GM21619 (cell line): Measurements from ENCODE around the gene EXTL1.

Experiments
- ATAC-seq: cut with Tn5 transposase; IDR thresholded peaks from one replicate; pipeline ENCODE4 v1.9.1; 2021; ENCODE audit not compliant: unreplicated experiment

Gene EXTL1

DNA sequence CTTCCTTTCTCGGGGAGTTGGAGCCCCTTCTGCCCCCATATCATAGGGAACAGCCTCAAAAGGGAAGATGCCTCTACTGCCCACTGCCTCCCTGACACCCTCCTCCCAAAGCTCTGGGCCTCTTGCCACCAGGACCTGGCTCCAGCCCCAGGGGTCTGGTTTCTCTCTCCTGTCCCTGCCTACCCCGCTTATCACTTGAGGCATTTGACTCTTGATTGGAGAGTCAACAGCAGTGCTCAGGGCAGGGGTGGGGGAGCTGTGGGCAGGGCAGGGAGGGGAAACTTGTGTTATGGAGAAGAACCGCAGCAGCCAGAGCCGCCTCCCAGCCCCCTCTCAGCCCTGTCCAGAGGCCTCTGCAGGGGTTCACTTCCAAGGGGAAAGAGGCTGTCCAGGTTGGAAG is 45.3 kb downstream of the EXTL1 start:
- no peak for ATAC-seq

DNA sequence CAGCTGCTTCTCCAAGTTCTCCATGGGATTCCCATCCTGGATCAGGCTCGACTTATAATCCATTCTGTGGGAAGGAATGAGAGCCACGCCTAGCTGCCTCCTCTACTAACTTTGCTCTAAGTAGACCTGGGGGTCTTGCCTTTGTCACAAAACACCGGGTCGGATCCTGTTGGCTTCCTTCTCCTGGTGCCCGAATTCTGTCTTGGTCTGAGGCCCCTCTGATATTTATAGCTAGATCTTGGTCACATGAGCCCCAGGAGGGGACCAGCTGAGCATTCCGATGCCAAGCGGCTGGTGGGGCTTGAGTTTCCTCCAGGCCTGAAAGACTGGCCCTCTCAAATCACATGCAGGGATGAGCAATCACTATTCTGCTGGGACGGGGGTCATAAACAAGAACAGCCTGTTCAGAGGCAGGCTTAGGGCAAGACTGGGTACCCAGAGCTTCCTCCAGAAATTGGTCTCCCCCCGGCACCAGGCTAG is 45.9 kb downstream of the EXTL1 start, which contains the start of gene TRIM63:
TSS of gene TRIM63 (minus strand) at position 199 of the 480 bp plus-strand sequence. CDS start at position 63, 136 bp downstream.
- ATAC-seq = no peak

DNA sequence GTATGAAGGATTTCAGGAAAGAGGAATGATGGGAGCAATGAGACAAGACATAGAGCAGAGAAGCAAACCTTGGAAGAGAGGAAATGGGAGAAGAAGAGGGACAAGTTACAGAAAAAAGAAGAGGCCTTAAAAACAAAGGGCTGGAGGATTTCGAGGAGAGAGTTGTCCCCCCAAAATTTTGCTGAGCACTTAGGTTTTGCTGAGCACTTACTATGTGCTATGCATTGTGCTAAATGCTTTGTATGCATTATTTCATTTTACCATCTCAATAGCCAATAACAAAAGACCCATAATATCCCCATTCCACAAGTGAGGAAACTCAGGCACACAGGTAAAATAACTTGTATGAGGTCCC is 48.3 kb downstream of the EXTL1 start:
- ATAC-seq = no peak

DNA sequence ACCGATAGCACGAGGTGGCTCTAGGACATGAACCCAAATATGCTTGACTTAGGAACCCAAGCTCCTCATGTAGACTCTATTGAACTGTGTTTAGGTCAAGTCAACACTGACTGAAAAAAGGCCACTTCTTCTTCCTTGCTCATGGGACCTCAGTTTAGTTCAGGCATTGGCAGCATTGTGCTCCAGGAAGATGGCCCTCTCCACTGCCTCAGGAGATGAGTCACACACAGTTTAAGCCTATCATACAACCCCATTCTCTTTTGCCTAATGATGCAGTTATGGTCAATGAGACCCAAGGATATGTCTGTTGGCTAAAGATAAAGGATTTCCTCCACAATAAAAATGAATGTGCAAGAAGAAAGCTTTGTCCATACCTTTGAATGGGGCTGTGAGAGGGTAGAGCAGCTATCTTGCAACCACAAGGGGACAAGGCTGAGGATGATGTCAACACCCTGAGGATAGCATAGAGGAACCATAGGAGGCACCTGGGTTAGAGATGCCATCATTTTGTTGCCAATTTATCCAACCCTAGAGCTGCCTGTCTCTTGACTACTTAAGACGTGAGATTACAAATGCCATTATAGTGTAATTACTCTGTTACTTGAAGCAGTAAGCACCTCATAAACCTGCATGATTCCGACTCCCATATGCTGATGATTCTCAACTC is 48.9 kb downstream of the EXTL1 start:
- ATAC-seq = no peak

DNA sequence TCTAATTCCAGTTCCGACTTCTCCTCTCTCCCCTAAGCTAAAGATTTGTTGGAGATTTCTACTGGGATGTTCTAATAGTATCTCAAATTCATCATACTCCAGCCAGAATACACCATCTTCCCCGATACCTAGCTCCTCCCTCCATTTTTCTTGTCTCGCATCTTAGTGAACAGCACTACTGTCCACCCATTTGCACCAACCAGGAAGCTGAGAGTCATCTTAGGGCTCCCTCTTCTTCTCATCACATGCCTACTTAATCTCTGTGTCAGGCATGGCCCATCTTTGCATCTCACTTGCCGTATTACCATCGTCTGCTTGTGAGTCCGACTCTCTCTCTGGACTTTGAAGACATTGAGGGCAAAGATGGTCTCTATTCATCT is 49.4 kb downstream of the EXTL1 start:
- no peak for ATAC-seq

DNA sequence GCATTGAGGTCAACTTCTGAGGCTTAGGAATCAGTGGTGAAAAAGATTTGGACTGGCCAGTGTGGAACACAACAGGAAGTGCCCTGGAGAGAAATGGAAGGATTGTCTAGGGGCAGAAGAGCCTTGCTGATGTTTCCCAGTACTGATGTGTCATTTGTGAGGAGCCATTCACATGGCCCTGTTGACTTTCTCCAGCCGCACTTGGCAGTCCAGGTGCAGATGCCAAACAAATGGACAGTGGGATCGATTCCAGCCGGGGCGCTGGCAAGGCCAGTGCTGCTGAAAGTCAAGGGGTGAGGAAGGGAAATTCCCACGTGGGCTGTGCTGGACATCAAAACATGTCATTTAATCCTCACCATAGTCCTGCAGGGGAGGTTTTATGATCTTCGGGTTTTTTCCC is 50.7 kb downstream of the EXTL1 start:
- no peak for ATAC-seq

DNA sequence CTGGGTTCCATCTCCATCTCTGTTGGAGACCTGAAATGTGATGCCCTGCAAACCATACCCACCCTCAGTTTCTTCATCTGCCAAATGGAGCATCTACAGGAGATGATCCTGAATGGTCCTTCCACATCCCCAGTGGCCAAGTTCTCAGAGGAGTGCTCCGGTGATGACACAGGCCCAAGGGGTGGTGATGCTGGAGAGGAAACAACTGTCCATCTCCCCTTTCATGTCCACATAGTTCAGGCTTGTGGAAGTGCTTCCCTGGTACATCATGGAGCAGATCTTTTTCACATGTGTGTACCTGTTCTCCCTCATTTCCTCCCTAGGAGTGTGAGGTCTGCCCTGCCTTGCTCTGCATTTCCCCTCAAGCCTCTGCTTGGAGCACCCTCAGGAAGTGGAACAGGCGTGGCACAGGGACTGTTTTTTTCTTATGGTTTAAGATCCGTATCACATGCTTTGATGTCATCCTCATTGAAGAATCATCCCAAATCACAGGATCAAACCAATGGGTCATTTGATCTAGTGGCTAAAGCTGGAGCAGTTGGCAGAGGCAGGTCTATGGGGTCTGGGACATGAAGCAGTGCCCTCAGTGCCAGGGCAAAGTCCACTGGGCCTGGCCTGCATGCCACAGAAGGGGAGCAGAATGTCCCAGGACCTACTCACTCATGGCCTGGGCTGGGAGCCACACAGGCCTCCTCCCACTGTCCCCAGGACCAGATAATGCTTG is 54.0 kb downstream of the EXTL1 start:
- no peak for ATAC-seq

DNA sequence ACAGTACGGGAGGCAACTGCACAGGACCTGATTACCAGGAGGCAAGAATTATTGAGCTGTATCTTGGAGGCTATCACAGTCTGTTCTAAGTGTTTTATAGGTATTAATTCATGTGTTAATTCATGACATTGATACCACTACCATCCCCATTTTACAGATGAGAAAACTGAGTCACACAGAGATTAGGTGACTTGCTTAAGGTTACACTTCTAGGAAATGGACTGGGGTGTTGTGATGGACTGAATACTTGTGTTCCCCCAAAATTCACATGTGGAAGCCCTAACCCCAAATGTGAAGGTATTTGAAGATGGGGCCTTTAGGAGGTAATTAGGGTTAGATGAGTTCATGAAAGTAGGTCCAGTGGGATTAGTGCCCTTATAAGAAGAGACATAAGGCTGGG is 55.9 kb downstream of the EXTL1 start:
- ATAC-seq = no peak

DNA sequence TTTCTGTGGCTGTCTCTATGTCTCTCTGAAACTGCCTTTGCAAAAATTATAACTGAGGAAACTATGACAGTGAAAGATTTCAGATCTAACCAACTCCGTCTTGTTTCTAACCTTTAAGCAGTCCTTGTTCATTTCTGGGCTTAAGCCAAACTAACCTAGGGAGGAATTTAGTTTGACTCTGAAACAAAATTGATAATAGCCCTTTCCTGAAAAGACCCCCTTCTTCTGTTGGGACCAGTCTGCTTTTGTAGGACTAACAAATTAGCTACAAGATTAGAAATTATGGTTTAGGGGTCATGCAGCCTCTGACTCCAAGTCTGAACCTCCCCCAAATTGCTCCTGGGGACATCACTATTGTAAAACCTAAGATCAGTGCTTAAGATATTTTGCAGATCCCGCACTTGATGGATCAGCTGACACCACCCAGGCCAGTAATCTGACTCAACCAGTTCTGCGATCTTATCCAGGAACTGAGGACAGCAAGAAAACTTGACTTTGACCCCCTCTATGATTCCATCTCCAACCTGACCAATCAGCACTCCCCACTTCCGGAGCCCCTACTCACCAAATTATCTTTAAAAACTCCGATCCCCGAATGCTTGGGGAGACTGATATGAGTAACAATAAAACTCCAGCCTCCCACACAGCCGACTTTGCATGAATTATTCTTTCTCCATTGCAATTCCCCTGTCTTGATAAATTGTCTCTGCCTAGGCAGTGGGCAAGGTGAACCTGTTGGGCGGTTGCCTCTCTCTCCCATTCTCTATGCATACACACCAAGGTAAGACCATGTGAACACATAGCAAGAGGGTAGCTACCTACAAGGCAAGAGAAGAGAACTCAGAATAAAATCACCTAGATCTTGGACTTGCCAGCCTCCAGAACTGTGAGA is 57.0 kb downstream of the EXTL1 start:
- ATAC-seq = no peak

DNA sequence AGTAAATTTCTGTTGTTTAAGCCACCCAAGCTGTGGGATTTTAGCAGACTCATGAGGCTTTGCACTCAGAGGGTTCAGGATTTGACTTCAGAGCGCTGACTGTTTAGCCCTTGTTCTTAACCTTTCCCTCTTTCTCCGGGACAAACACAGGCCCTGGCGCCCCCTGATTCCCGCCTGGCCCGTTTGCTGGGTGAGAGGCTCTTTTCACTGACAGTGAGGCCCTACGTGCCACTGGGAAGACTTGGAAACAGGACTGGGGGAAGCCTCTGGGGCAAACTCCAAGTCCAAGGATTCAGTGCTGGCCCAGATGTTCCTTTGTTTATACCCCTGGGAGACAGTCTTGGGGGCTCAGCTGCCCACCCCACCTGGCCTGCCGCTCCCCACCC is 57.6 kb downstream of the EXTL1 start:
- ATAC-seq = no peak

DNA sequence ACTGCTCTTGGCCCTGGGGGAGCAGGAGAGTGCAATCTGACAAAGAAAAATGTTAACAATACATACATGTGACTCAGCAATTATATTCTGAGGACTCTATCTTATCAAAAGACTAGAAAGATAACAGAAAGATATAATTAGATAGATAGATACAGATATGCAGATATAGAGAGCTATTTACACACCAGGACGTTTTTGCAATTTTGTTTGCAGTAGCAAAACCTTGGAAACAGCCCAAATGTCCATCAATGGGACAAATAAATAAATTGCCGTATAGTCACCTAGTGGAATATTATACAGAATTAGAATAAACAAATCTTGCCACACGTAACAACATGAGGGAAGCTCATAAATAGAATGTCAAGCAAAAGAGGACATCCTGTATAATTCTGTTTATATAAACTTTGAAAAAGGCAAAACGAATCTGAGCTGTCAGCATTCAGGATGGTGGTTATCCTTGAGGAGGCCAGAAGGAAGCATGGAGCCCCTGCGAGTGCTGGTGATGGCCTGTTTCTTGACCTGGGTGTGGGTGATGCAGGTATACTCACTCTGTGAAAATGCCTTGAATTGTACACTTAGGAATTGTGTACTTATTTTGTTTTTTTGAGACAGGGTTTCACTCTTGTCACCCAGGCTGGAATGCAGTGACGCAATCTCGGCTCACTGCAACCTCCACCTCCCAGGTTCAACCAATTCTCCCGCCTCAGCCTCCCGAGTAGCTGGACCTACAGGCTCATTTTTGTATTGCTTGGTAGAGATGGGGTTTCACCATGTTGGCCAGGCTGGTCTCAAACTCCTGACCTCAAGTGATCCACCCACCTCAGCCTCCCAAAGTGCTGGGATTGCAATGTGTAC is 58.6 kb downstream of the EXTL1 start:
- ATAC-seq = no peak

DNA sequence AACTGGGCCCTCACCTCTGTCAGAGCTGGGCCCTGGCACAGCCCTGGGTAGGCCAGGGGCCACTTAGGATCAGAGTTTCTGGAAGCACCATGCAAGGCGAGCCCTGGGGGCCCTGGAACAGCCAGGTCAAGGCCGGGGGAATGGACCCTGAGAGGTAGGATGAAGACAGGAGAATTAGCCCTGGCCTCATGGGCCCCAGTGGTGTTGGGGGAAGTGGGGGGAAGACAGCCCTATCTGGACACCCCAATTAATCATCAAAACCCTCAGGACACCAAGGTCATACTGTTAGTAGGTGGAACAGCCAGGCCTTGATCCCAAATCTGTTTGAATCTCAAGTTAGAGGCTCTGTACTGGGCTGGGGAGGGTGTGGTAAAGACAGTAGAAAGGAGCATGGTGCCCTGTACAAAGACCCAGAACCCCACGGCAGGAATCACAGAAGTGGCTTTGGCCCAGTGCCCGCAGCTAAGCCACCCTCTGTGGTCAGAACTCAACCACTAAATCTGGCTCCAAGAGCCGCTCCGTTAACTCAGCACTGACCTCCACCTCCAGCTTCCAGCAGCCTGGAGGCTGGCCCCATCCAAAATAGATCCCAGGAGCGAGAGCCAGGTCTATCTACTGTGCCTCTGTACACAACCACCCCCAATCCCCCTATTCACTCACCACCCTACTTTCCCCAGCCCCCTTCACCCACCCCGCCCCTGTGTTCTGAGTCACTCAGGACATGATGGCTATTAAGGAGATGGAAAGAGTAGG is 59.9 kb downstream of the EXTL1 start:
- ATAC-seq = no peak

DNA sequence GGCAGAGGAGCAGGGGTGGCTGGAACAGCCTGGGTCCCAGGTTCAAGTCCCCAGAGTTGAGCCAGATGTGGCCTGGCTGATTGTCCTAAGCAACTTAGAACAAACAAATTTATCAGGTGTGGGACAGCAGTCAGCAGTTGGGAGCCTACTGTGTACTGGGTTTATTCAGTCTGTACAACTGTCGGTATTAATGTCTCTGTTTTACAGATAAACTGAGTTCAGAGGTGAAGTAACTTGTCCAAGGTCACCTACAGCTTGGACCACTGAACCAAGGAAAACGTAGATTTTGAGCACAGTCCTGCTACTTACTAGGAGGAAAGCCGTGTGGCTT is 60.4 kb downstream of the EXTL1 start:
- no peak for ATAC-seq

DNA sequence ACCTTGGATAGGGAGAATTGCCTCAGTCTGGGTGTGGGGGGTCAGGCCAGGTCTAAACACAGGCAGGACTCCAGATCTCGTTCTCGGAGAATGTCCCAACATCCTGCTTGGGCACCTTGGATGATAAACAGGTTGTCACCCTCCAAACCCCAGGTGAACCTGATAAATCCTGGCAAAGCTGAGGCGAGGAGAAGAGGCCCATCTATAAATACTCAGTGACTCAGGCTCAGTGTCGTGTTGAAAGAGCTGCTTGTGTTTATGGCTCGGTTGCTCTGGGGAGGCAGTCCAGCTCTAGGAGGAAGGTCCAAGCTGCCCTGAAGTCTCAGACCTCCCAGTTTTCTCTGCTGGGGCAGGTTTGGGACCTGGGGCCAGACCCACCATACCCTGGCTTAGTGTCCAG is 61.6 kb downstream of the EXTL1 start:
- ATAC-seq = no peak

DNA sequence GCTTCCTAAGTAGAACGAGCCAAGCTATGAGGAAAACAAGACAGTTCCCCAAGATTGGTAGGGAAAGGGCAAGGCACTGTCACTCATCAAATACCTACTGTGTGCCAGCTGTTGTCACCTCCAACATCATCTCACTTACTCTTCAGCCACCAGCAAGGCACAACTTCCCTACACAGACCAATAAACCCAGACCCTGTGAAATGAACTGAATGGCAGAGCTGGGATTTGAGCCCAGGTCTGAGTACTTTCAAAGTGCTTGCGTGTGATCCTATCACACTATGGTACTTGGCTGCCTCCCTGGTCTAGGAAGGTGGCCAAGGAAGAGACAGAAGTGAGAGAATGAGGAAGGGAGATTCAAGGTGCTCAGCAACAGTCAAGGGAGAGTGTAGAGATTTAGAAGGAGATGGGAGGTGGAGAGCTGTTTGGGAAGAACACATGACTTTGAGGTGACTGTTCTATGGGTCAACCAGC is 62.6 kb downstream of the EXTL1 start:
- ATAC-seq = no peak

DNA sequence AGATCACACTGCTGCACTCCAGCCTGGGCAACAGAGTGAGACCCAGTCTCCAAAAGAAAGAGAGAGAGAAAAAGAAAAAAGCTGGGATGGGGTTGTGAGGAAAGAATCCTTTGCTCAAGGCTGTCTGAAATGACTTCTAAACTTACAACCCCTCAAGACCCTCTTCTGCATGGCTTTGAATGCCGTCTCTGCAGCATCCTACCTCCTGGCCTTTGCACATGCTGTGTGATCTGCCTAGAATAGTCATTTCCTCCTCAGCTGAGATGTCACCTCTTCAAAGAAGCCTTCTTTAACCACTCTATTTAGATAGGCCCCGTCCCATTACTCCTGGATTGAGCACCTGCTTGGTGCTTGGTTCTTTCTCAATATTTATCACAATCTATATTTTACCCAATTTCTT is 63.3 kb downstream of the EXTL1 start:
- no peak for ATAC-seq
